ENCODE measurements around the gene REX1BD.
"Not testable (repeated sequence)": the region's sequence is repeated elsewhere in the genome, so short reads cannot be mapped to it uniquely, and the experiment has no call there.

REX1BD gene

DNA sequence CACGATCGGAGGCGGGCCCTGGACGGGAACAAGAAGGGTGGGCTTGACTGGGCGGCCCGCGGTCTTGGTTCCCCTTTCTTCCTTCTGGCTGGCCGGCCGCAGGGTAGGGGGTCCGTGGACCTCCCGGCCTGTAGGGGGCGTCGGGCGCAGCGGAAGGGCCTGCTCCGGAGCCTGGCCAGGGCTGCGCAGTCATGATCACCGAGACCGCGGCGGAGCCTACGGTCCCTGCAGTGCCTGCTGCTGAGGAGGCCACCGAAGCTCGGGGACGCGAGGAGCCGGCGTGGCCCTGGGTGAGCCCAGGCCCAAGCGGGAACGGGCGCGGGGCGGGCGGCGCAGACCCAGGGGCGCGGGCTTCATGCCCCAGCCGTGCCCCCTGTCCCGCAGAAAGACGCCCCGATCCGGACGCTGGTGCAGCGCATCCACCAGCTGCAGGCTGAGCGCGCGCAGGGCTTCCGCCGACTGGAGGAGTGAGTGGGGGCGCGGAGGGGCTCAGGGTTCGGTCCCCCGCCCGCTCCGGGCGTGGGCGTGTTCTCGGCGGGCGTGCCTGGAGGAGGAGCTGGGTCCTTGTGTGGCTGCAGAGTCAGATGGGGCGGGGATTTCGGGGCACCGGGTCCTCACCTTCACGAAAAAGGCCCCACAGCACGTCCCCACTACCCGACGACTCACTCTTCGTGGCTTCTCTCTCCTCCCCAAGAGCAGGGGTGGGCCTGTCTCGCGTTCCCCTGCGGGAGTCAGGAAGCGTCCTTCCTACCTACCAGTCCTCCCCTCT lies at the start of gene REX1BD:
TSS of gene REX1BD (plus strand) at position 188 of the 769 bp plus-strand sequence. CDS start at position 192, 4 bp downstream.
- peak; percentile 87 for DNase-seq (ENCODE audit: low spot score)

DNA sequence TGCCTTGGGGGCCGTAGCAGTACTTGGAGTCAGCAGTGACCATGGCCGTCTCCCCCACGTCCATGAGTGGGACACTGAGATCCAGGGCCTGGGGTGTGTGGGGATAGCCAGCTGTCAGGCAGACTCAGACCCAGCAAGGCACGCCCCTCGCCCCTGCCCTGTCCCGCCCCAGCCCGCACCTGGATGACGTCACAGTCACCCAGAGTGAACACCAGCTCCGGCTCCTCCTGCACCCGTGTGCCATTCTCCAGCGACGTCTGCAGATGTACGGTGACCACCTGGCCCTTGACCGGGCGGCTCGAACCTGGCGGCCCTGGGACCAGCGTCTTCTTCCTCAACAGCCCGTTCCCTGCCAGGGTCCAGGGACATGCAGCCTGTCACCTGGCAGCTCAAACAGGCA lies 49.2 kb upstream of the REX1BD start:
- no peak for DNase-seq (ENCODE audit: low spot score)

DNA sequence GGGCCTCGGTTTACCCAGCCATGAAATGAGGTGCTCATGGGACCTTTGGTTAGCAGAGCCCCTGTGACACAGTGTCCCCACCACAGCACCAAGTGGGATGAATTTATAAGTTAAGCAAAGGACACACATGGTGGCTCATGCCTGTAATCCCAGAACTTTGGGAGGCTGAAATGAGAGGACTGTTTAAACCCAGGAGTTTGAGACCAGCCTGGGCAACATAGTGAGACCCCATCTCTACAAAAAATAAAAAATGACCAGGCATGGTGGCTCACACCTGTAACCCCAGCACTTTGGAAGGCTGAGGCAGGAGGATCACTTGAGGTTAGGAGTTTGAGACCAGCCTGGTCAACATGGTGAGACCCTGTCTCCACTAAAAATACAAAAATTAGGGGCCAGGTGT lies 48.4 kb upstream of the REX1BD start:
- not testable (repeated sequence) for DNase-seq (ENCODE audit: low spot score)

DNA sequence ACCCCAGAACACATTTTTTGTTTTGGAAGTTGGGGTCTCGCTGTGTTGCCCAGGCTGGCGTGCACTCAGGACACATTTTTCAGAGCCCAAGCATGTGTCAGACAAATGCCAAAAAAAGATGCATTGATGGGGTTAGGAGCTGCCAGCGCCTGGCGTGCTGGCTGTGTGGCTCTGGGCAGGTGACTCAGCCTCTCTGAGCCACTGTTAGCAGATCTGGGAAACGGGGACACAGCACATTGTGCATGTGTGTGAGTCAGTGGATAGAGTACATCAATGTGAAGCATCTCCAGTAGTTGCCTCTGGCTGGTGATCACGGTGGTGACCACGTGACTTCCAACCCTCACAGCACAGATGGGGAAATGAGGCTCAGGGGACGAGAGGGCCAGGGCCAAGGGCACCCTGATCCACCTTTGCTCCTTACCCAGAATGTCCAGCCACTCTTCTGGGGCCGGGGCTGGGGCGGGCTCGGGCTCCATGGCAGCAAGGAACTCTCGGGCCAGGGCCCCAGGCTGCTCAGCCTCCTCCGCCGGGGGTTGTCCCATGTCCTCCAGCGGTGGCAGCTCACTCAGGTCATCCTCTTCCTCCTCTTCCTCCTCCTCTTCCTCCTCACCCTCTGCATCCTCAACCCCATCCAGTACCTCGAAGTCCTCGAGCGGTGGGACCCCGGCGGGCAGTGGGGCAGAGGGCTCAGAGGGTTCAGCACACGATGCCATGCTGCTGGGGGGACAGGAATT lies 47.2 kb upstream of the REX1BD start:
- DNase-seq (ENCODE audit: low spot score) = no peak

DNA sequence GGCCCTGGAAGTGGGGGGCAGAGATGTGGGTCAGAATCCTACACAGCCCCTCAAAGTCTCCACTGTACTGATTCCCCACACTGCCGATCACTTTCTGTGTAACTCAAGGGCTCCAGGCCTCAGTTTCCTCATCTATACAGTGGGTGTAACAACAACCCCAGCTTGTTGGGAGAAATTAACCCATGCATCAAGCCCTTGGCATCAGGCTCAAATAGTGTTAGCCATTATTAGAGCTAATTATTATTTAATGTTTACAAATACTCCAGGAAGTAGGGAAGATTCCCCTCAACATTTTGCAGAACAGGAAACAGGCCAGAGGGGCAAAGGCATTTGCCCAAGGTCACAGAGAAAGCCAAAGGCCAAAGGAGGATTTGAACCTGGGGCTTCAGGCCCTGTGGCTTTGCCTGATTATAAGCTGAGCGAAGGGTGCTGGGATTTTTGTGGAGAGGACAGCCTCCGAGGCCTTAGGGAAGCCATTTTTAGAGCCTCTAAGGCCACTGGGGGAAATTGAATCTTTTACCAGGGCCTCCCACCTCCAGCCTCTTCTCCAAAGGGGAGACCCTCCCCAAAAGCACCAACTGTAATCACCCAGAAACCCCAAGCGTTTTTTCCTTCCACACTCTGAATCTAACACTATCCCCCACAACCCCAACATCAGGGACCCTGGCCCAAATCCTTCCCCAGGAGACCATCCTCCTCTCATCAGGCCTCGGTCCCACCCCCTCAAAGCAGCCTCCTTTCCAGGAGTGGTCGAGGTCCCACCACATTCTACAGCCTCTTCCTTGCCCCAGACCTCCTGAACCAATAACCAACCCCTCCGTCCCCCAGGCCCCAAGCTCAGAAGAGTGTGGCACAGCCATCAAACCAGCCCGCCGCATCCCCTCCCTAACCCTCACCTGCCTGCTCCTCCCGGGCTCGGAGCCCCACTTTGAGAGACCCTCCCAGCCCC lies 46.3 kb upstream of the REX1BD start:
- peak; percentile 73 for DNase-seq (ENCODE audit: low spot score)

DNA sequence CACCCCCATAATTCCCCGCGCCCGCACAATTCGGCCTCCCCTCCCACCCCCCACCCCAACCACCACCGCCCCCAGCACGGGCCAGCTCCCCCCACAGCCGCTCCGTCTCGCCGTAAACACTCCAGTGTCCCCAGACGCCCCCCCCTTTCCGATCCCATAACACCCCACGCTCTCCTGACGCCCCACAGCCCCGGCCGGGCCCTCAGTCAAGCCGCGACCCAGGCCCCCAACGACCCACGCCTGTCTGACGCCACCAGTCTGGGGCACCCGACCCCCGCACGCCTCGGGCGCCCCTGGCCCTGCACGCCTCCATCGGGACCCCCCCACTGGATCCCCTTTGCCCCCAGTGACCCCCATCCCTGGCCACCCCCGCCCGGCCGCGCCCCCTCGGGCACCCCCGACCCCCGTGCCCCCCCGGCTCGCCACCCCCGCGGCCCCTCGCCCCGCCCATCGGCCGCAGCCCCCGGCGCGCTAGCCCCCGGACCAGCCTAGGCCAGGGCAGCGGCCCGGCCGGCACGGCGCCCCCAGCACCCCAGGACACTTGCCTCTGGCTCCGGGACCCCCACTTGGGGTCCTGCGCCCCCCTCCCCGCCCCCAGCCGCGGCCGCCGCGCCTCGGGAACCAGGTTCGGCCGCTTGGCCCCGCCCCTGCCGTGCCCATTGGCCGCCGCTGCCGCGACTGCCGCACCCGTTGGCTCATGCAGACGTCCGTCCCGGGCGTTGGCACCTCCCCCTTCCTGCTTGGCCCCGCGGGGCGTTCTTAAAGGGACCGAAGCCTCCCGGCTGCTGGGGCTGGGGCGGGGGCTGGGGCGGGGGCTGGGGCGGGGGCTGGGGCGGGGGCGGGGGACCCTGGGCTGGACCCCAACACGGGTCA lies 45.4 kb upstream of the REX1BD start, which contains the start of gene FKBP8:
TSS of gene FKBP8 (minus strand) at position 633 of the 873 bp plus-strand sequence. CDS start 1,603 bp downstream, outside the sequence.
- DNase-seq (ENCODE audit: low spot score) = peak; percentile 100

DNA sequence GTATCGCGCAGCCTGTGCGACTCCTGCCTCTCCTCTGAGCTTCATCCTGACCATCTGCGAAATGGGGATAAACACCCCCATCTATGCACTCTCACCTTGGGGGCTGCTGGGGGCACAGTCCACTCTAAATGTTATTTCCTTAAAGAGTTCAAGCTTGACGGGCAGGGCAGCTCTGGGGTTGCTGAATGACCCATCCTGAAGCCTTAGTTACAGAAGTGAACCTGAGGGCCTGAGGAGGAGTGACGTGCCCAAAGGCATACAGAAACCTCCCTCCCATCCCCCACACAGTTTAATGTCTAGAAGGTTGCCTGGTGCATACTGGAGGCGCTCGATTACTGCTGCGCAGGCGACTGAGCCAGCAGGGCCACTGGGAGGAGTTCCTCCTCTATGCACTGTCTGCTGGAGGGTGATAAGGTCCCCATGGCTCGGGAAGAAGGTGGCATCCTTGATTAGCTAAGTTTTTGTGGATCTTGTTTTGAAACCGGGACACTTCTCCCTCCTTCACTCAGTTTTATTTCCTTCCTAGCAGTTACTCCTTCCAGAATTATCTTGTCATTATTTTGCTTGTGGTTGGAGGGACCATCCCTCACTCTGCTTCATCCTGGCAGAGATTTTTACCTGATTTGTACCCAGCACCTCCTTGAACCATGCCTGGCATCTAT lies 44.7 kb upstream of the REX1BD start:
- peak; percentile 67 for DNase-seq (ENCODE audit: low spot score)

DNA sequence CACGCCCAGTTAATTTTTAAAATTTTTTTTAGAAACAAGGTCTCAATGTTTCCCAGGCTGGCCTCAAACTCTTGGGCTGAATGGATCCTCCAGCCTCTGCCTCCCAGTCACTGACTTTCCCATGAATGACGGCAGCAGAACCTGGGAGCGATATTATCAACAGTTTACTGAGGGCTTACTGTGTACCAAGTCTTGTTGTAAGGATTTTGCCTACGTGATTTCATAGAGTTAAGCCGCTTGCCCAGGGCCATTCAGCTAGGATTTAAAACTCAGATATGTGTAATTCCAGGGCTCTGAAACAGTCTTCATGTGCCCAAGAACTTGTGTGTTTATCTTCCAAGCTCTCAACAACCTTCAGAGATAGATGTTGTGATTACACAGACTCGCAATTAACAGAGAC lies 37.0 kb upstream of the REX1BD start:
- DNase-seq (ENCODE audit: low spot score) = no peak

DNA sequence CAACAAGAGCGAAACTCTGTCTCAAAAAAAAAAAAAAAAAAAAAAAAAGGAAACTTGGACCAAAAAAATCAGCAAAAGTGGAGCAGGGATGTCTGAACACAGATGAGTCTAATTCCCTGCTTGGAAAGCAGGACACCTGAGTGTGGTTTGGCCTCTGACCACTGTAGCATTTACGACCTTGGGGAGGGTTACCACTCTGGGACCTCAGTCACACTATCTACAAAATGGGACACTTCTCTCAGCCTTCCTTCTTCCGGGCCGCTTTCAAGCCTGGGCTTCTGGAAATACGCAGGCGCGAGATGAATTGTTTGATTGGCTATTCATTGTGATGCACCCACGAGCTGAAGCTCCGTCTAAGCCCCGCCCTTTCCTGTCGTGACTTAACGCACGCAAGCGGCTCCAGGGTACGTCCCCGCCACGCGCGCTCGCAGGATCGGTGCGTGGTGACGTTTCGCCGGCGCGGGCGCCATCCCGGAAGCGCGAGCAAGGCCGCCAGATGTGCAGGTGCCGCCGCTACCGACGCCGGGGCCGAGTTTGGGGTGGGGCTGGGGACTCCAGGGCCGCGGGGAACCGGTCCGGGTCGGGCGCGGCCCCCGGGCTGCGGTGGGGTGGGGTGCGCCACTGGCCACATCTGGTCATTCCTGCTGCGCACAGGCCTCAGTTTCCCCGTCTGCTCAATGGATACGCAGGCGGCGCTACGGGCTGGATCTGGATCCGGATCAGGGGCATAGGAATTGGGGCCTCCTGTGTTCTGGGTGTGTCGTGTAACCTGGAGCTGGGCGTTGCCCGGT lies 31.0 kb upstream of the REX1BD start, which contains the start of gene KXD1:
TSS of gene KXD1 (plus strand) at position 460 of the 791 bp plus-strand sequence. CDS start 4,187 bp downstream, outside the sequence.
- DNase-seq (ENCODE audit: low spot score) = peak; percentile 95

DNA sequence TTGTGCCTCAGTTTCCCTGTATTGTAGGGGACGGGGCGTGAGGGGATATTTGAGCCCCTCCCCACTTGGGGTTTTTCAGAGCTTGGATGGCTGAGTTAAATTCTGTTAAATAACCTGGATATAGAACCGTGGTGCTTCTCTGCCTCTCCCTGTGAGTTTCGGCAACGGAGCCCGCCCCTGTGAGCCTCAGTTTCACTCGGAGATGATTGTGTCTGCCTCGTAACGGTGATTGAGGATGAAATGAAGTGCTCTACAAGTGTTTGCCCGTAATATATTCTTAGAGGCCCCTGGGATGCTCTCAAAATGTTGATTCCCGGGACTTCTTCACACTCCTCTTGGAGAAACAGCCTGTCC lies 30.4 kb upstream of the REX1BD start:
- DNase-seq (ENCODE audit: low spot score) = no peak

DNA sequence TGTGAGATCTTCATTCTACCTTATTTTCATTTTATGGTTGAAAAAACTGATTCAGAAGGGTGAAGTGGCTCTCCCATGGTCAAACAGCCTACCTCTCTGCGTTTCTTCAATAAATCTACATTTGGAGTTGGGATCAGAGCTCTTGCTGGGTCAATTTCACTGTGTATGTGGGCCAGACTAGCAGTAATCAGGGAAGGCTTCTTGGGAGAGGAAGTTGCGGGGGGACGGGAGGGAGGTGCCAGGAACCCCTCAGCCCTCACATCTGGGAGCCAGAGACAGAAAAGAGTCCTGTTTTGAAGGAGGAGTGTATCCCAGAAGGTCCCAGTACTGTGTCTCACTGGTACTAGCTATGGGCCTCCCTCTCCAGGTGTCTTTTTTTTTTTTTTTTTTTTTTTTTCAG lies 30.0 kb upstream of the REX1BD start:
- no peak for DNase-seq (ENCODE audit: low spot score)

DNA sequence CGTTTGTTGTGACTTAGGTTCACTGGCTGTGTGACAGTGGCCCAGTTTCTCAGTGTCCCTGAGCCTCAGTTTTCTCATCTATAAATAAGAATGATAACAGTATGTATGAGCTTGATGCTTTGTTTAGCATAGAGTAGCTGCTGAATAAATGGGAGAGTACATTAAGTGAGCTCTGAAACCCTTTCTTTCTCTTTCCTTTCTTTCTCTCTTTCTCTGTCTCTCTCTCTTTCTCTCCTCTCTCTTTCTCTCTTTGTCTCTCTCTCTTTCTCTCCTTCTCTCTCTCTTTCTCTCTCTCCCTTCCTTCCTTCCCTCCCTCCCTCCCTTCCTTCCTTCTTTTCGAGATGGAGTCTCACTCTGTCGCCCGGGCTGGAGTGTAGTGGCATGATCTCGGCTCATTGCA lies 28.9 kb upstream of the REX1BD start:
- no peak for DNase-seq (ENCODE audit: low spot score)

DNA sequence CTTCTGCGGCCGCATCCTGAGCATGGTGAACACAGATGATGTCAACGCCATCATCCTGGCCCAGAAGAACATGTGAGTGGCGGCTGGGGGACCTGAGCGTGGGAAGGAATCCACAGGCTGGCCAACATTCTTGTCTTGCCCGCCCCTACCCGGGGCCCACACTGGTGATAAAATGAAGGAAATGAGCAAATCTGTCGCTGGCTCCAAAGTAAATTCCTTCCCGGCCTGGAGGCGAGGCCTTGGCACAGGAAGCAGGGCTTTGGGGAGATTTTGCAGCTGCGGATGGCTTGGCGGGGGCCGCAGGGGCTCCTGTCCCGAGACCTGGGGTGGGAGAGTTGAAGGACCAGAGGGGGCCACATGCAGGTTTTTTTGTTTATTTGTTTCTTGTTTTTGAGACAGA lies 26.5 kb upstream of the REX1BD start:
- DNase-seq (ENCODE audit: low spot score) = no peak

DNA sequence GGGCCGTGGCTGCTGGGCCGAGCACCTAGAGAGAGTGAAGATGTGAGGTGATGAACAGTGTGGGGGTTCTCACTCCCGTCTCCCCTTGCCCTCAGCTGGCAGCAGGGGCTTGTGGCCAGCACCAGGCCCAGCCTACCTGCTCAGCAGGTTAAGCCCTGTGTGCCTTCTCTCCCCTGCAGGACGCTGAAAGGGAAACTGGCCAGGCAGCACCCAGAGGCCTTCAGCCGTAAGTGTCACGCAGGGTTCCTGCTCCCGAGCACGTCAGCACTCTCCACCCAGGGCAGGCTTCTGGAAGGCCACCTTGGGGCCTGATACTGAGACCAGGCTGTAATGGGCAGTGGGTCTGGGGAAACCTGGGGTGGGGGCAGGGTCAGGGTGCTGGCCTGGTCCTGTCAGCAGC lies 21.6 kb upstream of the REX1BD start:
- DNase-seq (ENCODE audit: low spot score) = no peak

DNA sequence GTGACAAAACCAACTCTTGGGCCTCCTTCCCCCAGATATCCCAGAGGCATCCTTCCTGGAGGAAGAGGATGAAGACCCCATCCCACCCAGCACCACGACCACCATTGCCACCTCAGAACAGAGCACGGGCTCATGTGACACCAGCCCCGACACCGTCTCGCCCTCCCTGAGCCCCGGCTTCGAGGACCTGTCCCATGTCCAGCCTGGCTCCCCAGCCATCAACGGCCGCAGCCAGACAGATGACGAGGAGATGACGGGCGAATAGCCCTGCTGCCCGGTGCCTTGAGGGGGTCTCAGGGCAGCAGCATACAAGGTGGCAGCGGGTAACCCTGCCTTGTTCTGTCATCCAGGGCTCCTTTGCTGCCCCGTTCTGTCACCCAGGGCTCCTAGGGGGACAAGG lies 20.2 kb upstream of the REX1BD start:
- no peak for DNase-seq (ENCODE audit: low spot score)

DNA sequence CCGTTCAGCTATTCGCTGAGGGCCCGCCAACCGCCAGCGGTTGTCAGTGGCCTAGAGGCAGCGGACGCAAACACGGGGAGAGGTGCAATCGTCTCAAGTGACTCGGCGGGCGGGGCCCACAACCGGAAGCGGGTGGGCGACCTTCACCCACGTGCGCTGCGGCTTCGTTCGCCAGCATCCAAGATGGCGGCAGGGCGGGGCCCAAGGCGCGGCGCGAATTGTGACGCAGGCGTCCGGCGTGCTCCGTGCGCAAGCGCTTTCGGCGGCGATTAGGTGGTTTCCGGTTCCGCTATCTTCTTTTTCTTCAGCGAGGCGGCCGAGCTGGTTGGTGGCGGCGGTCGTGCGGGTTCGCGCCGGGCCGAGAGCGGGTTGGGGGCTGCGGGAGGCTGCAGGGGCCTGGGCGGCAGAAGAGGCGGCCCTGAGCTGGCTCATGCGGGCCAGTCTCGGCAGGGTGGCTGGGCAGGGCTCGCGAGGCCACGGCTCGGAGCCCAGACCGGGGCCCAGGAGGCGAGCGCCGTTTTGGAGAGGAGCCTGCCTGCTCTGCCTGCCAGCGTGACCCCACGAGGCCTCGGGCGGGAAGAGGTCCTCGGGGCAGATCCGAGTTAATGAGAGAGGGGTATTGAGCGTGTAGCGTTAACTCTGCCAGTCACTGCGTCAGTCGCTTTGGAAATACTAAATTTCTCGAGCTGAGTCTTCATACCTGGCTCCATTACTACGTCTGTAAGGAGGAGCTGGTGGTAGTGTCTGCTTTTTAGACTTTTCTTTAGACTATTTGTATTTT lies 16.8 kb upstream of the REX1BD start, which contains the start of gene UBA52:
TSS of gene UBA52 (plus strand) at position 294 of the 781 bp plus-strand sequence. CDS start 1,444 bp downstream, outside the sequence.
- peak; percentile 97 for DNase-seq (ENCODE audit: low spot score)

DNA sequence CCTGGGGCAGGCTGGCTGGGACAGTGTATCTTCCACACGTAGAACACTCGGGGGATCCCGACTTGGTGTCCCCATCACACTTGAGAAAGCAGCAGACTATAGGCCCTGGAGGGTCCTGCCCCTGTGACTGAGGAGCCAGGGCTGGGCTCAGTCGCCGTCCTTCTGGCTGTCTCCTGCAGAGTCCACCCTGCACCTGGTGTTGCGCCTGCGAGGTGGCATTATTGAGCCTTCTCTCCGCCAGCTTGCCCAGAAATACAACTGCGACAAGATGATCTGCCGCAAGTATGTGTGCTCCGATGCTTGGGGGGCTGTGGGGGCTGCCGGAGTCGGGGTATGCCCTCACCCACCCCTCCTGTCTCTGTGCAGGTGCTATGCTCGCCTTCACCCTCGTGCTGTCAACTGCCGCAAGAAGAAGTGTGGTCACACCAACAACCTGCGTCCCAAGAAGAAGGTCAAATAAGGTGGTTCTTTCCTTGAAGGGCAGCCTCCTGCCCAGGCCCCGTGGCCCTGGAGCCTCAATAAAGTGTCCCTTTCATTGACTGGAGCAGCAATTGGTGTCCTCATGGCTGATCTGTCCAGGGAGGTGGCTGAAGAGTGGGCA lies 13.8 kb upstream of the REX1BD start:
- DNase-seq (ENCODE audit: low spot score) = no peak

DNA sequence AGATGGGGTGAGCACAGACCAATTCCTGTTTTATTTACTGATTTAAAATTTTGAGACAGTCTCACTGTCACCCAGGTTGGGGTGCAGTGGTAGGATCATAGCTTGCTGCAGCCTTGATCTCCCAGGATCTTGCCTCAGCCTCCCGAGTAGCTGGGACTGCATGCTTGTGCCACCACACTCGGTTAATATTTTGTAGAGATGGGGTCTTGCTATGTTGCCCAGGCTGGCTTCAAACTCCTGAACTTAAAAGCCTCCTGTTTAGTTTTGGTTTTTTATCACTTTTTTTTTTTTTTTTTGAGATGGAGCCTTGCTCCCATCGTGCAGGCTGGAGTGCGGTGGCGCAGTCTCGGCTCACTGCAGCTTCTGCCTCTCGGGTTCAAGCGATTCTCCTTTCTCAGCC lies 12.2 kb upstream of the REX1BD start:
- no peak for DNase-seq (ENCODE audit: low spot score)

Measured in iPS-NIHi11 (cell line).